HG03520 (cell line): ENCODE measurements around the gene DPP6.

Experiments
- ATAC-seq: cut with Tn5 transposase; IDR thresholded peaks from one replicate; pipeline ENCODE4 v1.9.1; 2021; ENCODE audit warnings: mild to moderate bottlenecking, moderate library complexity; ENCODE audit not compliant: unreplicated experiment

The DPP6 gene

DNA sequence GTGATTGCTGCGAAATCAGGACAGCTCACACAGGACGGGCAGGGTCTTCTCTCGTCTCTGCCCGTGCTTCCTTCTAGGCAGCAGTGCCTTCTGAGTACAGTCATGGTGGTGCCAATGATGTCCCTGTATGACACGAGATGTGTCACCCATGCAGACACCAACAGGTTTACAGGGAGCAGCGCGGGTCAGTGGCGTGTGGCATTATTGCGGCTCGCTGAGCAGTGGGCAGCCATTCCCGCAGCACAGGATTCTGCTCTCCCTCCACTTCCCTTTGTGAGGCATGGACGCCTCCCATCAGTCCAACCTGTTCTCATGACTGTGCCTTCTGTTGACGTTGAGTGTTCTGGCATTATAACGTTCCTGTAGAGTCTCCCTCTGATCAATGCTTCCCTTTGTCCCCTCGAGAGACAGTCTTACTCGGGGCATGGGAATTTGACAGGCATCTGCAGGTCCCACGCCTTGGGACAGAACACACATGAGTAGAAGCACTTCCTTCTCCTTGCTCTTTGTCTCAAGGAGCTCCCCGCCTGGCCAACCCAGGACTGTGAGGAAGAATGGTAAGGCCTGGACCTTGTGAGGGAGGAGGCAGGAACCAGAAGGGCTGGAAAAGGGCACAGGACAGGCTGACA is 731.2 kb downstream of the DPP6 start:
- ATAC-seq, result no peak

DNA sequence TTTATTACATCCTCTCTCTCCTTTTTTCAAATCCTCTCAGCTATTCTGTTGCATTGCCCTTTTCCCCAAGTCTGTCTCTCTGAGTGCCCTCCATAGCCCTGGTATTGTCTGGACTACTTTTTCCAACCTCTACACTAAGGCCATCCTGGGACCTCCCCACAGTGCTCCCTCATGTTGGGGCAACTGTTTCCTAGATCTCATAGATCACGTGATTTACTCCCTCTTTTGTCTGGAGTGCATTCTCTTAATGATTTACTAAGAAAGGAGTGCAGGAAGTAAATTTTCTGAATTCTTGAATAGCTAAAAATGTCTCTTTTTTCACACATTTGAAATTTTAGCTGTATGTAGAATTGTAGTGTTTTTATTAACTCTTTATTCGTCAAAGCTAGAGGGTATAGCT is 733.7 kb downstream of the DPP6 start:
- no peak for ATAC-seq

DNA sequence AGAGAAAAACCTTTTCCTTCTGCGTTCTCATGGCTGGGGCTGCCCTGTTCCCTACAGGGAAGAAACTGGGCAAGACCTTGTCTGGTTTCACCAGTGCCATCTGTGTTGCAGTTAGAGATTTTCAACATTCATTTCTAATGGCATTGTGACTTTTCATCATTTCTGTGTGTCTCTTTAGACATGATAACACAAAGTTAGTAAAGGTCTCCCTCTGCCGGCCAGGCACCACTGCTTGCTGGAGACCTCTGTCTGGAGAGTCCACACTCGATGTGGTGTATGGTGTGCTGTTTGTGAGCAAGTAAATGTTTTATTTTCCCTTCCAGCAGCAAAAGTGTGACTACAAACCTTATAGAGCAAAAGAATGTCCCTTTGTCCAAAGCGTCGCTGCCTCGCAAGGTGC is 737.2 kb downstream of the DPP6 start:
- no peak for ATAC-seq

DNA sequence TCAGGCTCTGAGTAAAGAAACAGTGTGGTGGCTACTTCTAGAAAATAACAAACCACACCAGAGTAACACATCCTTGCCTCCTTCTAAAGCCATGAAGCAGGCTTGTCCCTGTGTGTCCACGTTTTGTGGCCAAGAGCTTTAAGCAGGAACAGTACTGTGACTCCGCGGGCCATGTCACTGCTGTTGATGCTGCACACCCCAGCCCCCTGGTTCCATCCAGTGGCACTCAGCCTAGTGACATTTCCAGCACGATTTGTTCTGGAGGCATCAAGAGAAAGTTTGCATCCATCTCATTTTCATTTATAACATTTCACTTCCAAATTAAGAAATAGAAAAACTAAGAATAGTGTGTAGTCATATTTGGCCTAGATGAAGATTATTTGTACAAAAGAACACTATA is 739.4 kb downstream of the DPP6 start:
- ATAC-seq, result no peak

DNA sequence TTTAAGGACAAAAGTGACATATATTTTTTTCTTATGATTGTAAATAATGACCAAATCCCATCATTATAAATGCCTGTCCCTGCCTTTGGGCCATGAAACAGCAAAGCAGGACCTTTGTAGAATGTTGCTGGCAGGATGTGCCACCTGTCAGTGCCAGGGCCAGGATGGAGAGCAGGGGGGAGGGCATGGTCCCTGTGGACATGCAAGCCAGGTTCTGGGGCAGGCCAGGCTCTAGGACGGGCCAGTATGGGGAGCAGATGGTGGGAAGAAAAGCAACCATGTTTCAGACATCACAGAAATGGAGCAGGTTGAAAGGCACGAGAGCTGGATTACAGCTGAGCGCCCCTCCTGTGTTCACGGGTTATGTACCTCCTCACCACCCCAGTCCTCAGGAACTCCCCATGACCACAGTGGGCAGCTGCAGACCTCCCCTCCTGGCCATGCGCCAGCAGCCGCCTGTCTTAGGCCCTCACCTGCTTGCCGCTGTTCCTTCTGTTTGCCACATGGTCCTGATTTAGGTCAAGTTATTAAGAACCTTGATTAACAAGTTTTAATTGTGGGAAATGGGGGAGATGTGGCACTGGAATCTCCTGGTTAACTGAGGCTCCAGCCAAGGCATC is 740.3 kb downstream of the DPP6 start:
- ATAC-seq, result no peak

DNA sequence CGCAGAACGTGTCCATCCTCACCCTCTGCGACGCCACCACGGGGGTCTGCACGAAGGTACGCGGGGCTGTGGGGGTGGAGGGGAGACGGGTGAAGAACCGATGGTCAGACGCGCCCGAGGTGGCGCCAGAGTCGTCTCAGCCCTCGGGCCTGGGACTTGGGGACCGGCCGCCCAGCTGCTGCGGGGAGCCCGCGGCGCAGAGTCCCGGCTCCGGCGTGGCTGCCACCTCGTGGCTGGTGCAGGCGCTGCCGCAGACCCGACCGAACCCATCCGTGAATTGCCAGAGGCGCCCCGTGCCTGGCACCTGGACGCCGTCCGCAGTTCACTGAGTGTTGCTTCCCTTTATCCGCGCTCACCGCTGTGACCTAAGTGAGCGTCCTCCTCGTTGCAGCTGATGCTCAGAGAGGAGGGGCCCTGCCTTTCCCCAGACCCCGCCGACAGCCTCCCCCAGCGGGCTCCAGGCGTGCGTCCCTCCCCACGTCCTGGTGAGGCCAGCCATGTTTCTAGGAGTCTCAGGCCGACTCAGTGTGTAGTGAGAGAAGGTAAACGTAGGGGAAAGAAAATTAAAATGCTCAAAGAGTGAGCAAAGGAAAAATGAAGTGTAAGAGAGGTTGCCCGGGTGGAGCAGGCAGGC is 742.1 kb downstream of the DPP6 start:
- no peak for ATAC-seq

DNA sequence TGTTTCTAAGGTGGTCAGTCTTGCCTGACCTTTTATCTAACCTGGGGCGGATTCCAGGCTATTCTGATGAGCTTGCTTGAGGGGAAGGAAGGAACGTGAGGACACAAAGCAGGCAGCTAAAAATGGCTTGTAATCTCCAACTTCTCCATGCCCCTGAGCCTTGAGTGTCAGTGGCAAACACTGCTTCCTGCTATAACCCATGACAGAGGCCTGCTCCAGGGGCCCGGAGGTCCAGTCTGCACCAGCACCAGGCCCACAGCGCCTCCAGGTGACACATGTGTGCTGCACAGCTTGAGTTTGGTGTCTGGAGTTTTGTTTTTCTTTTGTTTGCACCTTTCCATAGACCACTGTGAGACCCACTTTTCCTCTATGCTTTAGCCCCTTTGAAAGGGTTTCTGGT is 742.8 kb downstream of the DPP6 start:
- no peak for ATAC-seq

DNA sequence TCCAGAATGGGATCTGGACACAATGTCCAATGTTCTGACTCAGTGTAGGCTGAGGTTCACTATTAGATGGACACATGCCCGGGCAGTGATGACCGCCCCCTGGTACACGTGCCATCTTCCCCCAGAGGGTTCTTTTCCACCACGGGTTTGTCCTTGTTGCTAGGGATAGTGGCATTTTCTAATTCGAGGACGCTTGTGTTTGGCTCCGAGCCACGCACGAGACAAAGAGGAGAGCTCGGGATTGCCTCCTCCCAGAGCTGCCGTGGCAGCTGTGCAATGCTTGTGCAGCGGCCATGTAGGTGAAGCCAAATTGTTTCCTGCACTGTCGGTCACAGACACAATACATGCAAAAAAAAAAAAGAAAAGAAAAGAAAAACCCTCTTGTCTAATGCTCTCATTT is 743.2 kb downstream of the DPP6 start:
- ATAC-seq, result no peak

DNA sequence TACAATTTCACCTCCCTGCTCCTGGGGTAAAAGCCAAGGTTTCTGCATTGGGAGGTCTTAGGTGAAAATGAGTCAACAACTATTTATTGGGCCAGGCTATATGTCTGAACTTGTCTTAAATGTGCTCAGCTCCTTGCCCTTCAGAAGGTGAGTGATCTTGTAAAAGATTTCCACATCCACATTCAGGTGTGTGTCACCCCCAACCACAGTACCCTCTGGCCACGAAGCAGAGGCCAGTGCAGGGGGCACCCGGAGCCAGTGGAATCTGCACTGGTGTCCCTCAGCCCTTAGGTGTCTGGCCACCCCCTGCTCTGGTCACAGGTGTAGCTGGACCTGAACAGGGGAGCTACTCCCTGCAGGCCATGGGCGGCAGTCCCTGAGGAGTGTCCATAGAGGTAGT is 752.3 kb downstream of the DPP6 start:
- no peak for ATAC-seq

DNA sequence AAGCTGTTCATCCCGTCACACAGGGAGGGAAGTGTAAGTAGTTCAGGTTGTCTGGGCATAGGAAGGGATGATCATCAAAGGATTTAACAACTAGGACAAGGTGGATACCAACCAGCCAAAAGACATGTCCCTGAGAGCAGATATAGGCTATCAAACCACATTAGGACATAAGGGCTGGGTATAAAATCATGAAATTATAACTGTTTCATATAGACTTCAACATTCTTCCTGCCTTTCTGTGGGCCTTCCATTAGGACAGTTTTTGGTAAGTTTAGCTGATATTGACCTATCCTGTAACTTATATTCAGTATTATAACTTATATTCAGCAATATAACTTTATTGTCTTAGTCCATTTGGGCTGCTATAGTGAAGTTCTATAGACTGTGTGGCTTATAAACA is 759.8 kb downstream of the DPP6 start:
- ATAC-seq, result no peak

DNA sequence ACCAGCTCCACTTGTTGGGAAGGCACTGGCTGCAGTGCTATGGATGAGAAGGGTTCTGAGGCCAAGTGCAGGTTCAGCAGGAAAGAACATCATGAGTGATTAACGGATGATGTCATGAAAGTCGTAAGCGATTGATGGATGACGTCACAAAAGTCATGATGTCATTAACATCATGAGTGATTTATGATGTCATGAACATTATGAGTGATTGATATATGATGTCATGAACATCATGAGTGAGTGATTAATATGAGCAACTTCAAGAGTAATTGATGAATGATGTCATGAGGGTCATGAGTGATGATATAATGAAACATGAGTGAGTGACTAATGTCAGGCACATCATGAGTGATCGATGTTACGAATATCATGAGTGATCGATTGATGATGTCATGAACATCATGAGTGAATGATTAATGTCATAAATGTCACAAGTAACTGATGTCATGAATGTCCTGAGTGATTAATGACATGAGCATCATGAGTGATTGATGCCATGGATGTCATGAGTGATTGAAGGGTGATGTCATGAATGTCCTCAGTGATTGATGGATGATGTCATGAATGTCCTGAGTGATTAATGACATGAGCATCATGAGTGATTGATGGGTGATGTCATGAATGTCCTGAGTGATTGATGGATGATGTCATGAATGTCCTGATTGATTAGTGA is 765.2 kb downstream of the DPP6 start:
- ATAC-seq, result no peak

DNA sequence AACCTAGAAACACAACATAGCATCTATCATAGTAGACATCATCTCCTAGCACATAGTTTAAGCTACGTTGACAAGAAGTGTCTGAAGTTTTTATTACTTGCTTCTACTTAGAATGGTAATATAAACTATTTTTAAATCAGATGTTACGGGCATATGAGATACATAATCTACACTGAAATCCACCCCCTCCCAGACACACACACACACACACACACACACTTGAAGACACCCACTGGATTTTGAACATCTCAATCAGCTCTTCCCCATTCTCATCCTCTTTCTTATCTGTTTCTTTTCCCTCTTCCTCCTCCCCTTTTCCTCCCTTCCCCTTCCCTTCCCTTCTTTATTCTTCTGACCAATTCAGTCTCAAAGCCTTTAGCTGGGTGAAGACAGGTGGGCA is 774.8 kb downstream of the DPP6 start:
- no peak for ATAC-seq

DNA sequence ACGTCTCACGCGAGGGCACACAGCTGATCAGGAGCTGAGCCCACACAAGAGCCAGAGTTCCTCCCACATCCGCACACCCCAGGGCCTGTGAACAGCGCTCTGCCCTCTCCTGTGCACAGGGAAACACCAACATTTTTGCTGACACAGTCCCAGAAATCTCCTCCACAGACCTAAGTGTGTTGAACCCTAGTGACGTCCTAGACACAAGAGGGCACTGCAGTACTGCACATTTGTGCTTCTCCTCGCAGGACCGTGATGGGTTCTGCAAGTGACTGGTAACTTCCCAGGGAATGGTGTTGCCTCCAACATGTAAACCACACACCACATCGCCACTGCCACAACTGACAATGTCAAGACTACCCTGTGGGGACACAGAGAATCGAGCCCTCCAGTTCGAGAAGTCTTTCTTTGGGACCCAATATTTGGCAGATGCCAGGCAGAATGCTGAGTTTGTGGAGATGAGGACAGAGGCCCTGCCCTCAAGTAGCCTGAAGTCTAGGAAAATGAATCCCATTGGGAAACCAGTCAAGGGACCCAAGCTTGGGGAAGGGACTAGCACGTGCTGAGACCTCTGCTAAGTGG is 780.5 kb downstream of the DPP6 start:
- no peak for ATAC-seq

DNA sequence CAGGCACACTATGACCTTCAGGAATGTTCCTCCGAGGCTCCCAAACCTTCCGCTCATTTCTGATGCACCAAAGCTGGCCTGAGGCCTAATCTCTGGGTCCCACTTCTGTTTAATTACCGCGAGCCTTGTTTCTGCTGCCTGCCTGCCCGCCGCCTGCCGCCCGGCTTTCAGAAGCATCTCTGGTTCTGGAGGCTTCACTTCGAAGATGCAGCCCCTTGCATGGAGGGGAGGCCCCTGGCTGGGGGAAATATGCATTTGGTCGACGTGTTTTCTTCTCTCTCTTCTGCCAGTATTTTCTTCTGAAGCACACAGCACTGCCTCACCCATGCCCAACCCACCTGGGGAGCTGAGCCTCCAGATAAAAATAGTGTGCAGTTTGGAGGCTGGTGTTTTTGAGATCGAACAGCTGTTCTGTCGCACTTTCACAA is 783.8 kb downstream of the DPP6 start:
- no peak for ATAC-seq

DNA sequence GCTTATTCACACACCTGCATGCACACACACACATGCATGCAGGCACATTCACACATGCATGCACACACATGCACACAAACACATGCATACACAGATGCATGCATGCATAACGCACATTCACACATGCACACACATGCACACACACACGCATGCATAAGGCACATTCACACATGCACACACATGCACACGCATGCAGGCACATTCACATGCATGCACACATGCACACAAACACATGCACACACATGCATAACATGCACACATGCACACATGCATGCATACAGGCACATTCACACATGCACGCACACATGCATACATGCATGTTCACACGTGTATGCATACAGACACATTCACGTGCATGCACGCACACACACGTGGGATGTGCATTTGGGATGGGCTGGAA is 784.9 kb downstream of the DPP6 start:
- ATAC-seq, result no peak

DNA sequence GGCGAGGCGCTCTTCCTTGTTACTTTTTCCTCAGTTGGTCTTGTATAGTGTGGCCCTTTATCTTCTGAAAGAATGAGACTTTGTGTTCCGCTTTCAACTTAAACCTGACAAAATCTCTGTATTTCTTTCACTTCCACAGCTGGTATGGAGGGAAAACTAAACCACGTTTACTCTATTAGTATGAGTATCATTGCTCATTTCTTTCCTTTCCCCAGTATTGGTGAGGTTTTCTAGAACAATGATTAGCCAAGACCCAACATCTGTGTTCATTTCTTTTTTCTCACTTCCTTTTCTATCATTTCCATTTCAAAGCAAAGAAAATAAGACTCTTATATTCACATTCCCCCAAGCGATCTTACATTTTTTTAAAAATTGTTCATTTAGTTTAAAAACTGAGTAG is 785.4 kb downstream of the DPP6 start:
- peak; percentile 91 for ATAC-seq

DNA sequence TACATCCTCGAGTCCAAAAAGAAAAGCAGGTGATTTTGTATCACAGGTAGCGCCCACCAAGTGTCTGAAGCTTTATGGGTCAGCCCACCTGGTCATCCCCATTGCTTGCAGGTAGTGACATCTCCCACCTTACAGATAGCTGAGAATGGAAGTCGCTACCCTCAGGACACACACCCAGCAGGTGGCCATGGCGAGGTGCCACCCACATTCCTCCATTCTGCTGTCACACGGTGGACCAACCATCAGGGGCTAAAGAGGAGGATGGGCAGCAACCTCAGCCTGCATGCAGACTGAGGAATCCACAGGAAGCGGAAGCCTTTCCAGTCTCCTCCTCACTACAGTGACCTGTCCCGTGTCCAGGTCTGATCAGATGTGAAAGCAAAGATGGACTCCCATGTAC is 787.9 kb downstream of the DPP6 start:
- no peak for ATAC-seq

DNA sequence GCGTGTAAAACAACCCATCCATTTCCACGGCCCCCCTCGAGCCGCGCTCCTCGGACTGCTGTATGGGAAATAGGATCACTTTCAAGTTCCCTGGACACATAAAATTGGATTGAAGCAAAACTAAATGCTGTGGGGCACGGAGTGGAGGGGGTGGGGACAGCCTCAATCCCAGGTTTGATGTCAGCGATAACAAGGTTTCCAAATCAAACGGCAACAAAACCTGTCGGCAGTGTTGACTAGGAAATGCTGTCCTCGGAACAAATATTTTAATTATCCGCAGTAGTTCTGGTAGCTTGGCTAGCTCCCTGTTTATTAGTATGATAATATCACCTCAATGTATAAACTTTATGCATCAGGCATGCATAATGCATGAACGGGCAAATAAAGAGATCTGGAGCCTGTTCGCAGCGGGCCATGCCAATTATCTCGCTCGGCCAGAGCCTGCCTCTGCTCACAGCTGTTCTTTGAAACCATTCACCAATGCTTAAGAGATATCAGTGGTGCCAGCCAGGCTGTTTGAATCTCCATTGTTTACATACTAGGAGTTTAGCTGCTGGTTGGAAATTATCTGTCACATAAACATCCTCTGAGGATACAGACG is 789.6 kb downstream of the DPP6 start:
- no peak for ATAC-seq

DNA sequence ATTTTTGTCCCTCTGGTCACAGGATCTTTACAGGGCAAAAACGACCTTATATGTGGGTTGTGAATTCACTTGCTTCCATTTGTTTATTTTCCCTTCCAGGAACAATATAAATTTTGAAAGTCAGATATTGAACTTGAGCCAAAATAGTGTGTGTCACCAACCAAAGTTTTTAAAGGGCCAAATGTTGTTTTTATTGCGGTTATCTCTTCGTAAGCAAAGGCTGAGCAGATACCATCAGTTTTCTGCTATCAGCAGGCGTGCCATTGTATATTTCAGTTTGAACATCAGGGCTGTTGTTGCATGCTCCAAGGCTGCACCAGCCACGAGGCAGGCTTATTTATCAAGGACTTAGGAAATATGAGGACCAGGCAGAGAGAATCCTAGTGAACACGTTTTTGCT is 790.4 kb downstream of the DPP6 start:
- no peak for ATAC-seq

DNA sequence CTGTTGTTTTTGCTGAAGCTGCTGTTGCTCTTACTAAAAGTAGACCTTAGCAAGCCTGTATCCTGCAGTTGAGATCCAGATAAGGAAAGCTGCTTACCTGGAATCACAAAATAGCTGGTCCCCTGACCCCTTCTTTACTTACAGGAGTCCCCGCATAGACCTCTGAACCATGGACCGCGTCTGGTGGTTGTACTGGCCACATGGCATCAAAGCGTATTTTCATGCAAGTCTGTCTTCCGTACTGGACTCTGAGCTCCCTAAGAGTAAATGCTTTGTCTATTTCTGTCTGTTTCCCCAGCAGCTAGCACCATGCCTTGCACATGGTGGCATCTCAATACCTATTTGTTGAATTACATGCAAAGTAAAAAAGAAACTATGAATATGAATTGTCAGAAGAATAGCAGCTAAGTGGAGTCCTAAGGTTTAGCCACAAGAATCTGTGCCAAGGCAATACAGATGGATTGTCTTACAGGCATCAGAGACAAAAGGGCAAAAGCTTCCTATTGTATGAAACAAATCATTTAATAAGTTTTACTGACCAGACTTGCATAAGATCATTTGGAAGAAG is 791.6 kb downstream of the DPP6 start:
- no peak for ATAC-seq

DNA sequence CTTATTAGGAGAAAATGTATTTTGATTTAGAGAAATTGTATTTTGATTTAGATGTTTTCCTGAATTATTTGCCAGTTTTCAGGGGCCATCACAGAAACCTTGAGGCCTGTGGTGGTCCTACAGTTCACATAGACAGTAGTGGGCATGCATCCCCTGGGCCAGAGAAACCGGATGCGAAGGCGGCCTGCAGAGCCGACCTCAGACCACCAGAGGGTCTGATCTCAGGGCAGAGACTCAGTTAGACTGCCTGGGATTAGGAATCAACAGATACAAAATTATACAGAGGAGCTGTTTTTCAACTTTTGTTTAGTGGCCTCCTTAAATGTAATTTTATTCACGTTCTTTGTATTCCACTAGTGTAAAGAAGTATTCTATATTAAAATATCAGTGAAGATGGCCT is 792.3 kb downstream of the DPP6 start:
- ATAC-seq, result no peak
